Esophagus squamous epithelium (tissue), 5 donors: ENCODE results near the gene DESI1. TPM values are rescaled to one million over a fixed set of nuclear protein-coding genes. Genes with fewer than 3 reads are reported as not detected.

Experiments
- DNase-seq: peaks from one replicate; lab custom pipeline; 2025; lab: John Stamatoyannopoulos, UW
- H3K27ac ChIP-seq, 4 donors: fragments of 200-600 bp; sonication (generic); one replicate each; pipeline ENCODE4 v1.5.1; 2016 to 2019; ENCODE audit warnings: mild to moderate bottlenecking in 1 of 4
- H3K27me3 ChIP-seq, 4 donors: fragments of 200-600 bp; sonication (generic); 1 replicate in 3 of 4; 2 replicates in 1 of 4; pipeline versions ENCODE4 v1.5.1 to v1.6.0; 2017 to 2021; ENCODE audit warnings: antibody characterized with exemption in 1 of 4
- H3K36me3 ChIP-seq, 3 donors: fragments of 200-600 bp; sonication (generic); one replicate each; pipeline ENCODE4 v1.5.1; 2016 to 2019
- H3K4me1 ChIP-seq, 3 donors: fragments of 200-600 bp; sonication (generic); one replicate each; pipeline ENCODE4 v1.5.1; 2017 to 2019
- H3K4me3 ChIP-seq, 4 donors: fragments of 200-600 bp; sonication (generic); 1 replicate in 3 of 4; 2 replicates in 1 of 4; pipeline ENCODE4 v1.5.1; 2016 to 2019; ENCODE audit warnings: mild to moderate bottlenecking in 2 of 4, moderate library complexity in 1 of 4
- H3K9me3 ChIP-seq, 3 donors: fragments of 200-600 bp; sonication (generic); one replicate each; pipeline ENCODE4 v1.5.1; 2016 to 2019
- POLR2A ChIP-seq, 4 donors: fragments of 450-650 bp; IDR thresholded peaks; one replicate each; pipeline ENCODE4 v1.6.1; 2017; ENCODE audit warnings: antibody characterized with exemption in 4 of 4, mild to moderate bottlenecking in 4 of 4, moderate library complexity in 3 of 4
- WGBS, 2 donors: methylation state at CpG; one replicate each; pipeline ENCODE4 v1.1.5; 2018; 5-methylcytosine and 5-hydroxymethylcytosine counted together
- intact Hi-C: fragments of 100-400 bp; cut with DNase I; formaldehyde crosslinking; loops from one replicate; pipeline ENCODE4 v1.15.0; 2022
- total RNA-seq, 4 donors: library from RNA; depleted of rRNA; stranded (reverse); fragments of >200 nt; gene quantifications; one replicate each; pipeline ENCODE4 v1.1.0, GENCODE V29; 2016
- TF ChIP-seq, protein P1 (sequence below), 6 experiments: fragments of 450-650 bp in 4 of 6; fragments of 200-600 bp in 2 of 6; sonication (generic) in 2 of 6; IDR thresholded peaks; one replicate each; pipeline ENCODE4 v1.5.1; 2016 to 2019; ENCODE audit warnings: antibody characterized with exemption in 6 of 6, mild to moderate bottlenecking in 4 of 6, moderate library complexity in 4 of 6
- donor health status: DM: yes; HTN: yes; CAD: no.

DESI1 gene
- total RNA-seq, 4 donors from 2014 or later, result 22.1 to 34.9 (median 28.4) TPM

DNA sequence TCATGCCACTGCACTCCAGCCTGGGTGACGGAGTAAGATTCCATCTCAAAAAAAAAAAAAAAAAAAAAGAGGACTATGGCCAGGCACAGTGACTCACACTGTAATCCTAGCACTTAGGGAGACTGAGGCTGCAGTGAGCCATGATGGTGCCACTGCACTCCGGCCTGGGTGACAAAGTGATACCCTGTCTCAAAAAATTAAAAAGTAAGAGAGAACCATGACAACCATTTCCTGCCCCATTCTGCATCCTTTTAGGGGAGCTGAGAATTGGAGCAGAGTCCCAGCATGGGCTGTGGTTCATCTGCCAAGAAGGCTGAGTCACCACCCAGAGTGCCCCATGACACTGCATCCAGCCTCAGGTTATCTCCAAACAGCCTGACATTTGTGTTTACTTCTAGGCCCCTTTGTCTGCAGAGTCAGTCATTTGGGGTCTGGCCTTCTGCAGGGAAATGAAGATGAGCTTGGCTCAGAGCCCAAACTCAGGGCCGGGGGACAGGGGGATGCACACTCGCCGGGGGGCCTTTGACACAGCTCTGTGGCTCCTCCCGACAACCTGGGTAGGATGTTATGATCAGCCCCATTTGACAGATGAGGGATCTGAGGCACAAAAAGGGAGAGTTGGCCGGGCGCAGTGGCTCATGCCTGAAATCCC lies 55.3 kb downstream of the DESI1 start:
- 11 to 45% methylated on average over 2 to 8 of the region's 8 CpGs for WGBS, 2 donors
- TF ChIP-seq, protein P1, sequence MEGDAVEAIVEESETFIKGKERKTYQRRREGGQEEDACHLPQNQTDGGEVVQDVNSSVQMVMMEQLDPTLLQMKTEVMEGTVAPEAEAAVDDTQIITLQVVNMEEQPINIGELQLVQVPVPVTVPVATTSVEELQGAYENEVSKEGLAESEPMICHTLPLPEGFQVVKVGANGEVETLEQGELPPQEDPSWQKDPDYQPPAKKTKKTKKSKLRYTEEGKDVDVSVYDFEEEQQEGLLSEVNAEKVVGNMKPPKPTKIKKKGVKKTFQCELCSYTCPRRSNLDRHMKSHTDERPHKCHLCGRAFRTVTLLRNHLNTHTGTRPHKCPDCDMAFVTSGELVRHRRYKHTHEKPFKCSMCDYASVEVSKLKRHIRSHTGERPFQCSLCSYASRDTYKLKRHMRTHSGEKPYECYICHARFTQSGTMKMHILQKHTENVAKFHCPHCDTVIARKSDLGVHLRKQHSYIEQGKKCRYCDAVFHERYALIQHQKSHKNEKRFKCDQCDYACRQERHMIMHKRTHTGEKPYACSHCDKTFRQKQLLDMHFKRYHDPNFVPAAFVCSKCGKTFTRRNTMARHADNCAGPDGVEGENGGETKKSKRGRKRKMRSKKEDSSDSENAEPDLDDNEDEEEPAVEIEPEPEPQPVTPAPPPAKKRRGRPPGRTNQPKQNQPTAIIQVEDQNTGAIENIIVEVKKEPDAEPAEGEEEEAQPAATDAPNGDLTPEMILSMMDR (IDR thresholded peaks at IDR 0.05), result no peak
- TF ChIP-seq POLR2A (IDR thresholded peaks at IDR 0.05), result no peak
- H3K4me1 ChIP-seq, result peaks cover 3 to 36% (median 7%) of the 10 kb centered on the region in 3 donors
- no peaks in the 10 kb centered on the region for H3K36me3 ChIP-seq
- no peaks in the 10 kb centered on the region for H3K9me3 ChIP-seq
- DNase-seq, result no peak
- peaks cover 0 to 29% (median 0%) of the 10 kb centered on the region in 4 donors for H3K27me3 ChIP-seq
- intact Hi-C loops, result no loop called here
- no peak overlapping the region for H3K4me3 ChIP-seq
- peak overlapping the region in 3 of 4 donors; percentile 64 to 74 (median 71) for H3K27ac ChIP-seq

DNA sequence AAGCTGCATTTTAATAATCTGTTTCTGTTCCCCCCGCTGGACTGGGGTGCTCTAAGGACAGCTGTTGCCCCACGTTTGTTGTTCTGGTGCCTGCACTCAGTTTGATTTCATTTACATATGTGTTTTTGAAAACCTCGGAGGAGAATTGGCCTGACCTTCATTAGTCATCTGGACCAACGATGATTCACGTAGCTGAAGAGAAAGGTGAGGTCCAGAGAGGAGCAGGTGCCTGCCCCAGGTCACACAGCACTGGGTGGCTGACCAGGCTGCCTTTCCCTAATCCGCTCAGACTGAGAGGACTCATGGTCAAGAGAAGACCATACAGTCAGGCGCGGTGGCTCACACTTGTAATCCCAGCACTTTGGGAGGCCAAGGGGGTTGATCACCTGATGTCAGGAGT lies 56.3 kb downstream of the DESI1 start:
- WGBS, 2 donors, result 69 to 73% methylated on average over 5 to 8 of the region's 8 CpGs
- H3K4me3 ChIP-seq, result no peak overlapping the region

DNA sequence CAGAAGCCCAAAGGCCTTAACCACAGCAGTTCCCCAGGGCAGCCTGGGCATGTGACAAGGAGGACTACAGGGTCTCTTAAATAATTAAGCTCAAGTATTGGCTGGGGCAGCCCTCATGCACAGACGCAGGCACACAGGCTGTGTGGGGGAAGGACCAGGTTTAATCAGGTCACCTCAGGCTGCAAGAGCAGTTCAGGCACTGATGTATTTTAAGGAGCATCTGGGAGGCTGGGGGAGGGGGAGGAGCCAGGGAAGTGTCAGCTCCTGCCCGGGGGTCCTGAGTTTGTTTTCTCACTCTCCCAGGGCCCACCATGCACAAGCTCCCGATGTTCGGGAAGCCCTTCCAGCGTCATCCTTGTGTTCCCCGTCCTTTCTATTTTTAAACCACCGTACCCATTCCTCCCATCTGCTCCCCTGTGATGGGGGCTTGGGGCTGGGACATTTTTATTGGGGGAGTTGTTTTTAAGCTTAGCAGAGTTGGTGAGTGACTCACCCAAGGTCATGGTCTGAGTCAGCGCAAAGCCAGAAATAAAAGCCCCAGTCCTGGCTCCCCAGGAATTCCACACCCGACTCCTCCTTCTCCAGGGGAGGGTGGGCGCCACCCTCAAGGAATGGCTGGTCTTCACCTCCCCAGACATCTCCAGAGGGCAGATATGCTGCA lies 57.7 kb downstream of the DESI1 start:
- intact Hi-C loops, result no loop called here
- no peaks in the 10 kb centered on the region for H3K9me3 ChIP-seq
- peaks cover 3 to 44% (median 7%) of the 10 kb centered on the region in 3 donors for H3K4me1 ChIP-seq
- peak overlapping the region in 3 of 4 donors; percentile 66 to 76 (median 74) for H3K27ac ChIP-seq
- H3K4me3 ChIP-seq, result peak overlapping the region in 1 of 4 donors; percentile 8
- no peak for DNase-seq
- H3K27me3 ChIP-seq, result peaks cover 0 to 46% (median 0%) of the 10 kb centered on the region in 4 donors
- WGBS, 2 donors, result 30 to 35% methylated on average over 4 to 6 of the region's 10 CpGs
- no peaks in the 10 kb centered on the region for H3K36me3 ChIP-seq
- TF ChIP-seq POLR2A (IDR thresholded peaks at IDR 0.05), result no peak
- TF ChIP-seq, protein P1 (IDR thresholded peaks at IDR 0.05), result no peak

More for the DNA sequence above, 56.3 kb downstream of the DESI1 start:
- H3K9me3 ChIP-seq, result no peaks in the 10 kb centered on the region
- H3K27ac ChIP-seq, result peak overlapping the region in 3 of 4 donors; percentile 64 to 74 (median 64)
- peaks cover 0 to 36% (median 0%) of the 10 kb centered on the region in 4 donors for H3K27me3 ChIP-seq
- H3K4me1 ChIP-seq, result peaks cover 3 to 43% (median 7%) of the 10 kb centered on the region in 3 donors
- H3K36me3 ChIP-seq, result no peaks in the 10 kb centered on the region
- intact Hi-C loops, result no loop called here
- no peak for DNase-seq
- TF ChIP-seq, protein P1 (IDR thresholded peaks at IDR 0.05), result no peak
- TF ChIP-seq POLR2A (IDR thresholded peaks at IDR 0.05), result no peak

DNA sequence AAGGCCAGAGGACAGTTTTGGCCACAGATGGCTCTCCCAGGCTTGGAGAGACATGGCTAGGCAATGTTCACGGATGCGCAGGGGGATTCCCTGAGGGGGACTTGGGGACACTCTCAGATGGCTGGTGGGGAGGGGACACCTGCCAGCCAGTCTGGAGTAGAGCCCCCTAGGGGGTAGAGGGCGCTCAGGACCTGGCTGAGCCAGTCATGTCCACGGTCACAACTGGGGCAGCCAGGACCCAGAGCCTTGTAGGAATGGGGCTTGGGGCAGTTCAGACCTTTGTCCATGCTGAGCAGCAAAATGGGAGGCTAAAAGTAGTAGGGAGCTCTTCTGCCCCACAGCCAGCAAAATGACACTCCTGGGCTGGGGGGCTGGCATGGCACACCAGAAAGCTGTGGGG lies 58.4 kb downstream of the DESI1 start:
- no peaks in the 10 kb centered on the region for H3K36me3 ChIP-seq
- peak overlapping the region in 1 of 4 donors; percentile 8 for H3K4me3 ChIP-seq
- 70% methylated on average over 3 of the region's 4 CpGs; no CpG with 5 or more reads in 1 of the 2 donors for WGBS, 2 donors
- intact Hi-C loops, result no loop called here
- DNase-seq, result no peak
- TF ChIP-seq, protein P1 (IDR thresholded peaks at IDR 0.05), result no peak
- no peak for TF ChIP-seq POLR2A (IDR thresholded peaks at IDR 0.05)
- H3K4me1 ChIP-seq, result peaks cover 3 to 52% (median 10%) of the 10 kb centered on the region in 3 donors
- H3K27ac ChIP-seq, result peak overlapping the region in 3 of 4 donors; percentile 66 to 76 (median 74)
- H3K27me3 ChIP-seq, result peaks cover 0 to 46% (median 0%) of the 10 kb centered on the region in 4 donors
- H3K9me3 ChIP-seq, result no peaks in the 10 kb centered on the region

DNA sequence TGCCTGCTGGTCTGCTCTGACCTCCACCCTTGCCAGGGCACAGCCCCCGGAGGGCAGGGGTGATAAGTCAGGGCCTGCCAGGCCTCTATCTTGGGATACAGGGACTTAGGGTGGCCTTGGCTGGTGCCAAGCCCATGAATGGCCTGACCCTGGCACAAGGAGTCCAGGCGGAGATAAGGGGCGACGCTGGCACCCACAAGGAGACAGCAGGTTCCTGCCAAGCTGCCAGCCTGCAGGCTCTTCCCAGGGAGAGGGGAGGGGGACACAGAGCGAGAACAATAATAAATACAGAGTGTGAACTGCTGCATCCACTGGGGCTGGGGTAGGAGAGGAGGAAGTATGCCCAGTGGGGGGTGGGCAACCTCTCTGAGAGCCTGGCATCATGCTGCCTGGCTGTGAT lies 59.1 kb downstream of the DESI1 start:
- H3K4me3 ChIP-seq, result peak overlapping the region in 3 of 4 donors; percentile 31 to 57 (median 37)
- no peak for DNase-seq
- H3K27me3 ChIP-seq, result peaks cover 0 to 46% (median 0%) of the 10 kb centered on the region in 4 donors
- no peak for TF ChIP-seq POLR2A (IDR thresholded peaks at IDR 0.05)
- TF ChIP-seq, protein P1 (IDR thresholded peaks at IDR 0.05), result no peak
- intact Hi-C loops, result no loop called here
- 69 to 100% methylated on average over 1 to 4 of the region's 5 CpGs for WGBS, 2 donors
- no peaks in the 10 kb centered on the region for H3K9me3 ChIP-seq
- no peaks in the 10 kb centered on the region for H3K36me3 ChIP-seq
- H3K27ac ChIP-seq, result peak overlapping the region in 3 of 4 donors; percentile 66 to 91 (median 74)
- H3K4me1 ChIP-seq, result peaks cover 3 to 58% (median 13%) of the 10 kb centered on the region in 3 donors
